DND-41 (cell line): ENCODE results near the gene TMCC2.

ENCODE experiments used
- EZH2 ChIP-seq: IDR thresholded peaks from 3 replicates; pipeline ENCODE4 v1.6.1; 2012; ENCODE audit warnings: borderline replicate concordance, low read depth, mild to moderate bottlenecking, moderate library complexity, low read length, inconsistent platforms; ENCODE audit not compliant: severe bottlenecking
- TF ChIP-seq, protein P1 (sequence below): IDR thresholded peaks from 2 replicates; pipeline ENCODE4 v1.5.1; 2012; ENCODE audit warnings: borderline replicate concordance, low read length, moderate library complexity, mild to moderate bottlenecking; ENCODE audit not compliant: poor library complexity, severe bottlenecking; ENCODE audit errors: extremely low read depth

- TF ChIP-seq, protein P1, sequence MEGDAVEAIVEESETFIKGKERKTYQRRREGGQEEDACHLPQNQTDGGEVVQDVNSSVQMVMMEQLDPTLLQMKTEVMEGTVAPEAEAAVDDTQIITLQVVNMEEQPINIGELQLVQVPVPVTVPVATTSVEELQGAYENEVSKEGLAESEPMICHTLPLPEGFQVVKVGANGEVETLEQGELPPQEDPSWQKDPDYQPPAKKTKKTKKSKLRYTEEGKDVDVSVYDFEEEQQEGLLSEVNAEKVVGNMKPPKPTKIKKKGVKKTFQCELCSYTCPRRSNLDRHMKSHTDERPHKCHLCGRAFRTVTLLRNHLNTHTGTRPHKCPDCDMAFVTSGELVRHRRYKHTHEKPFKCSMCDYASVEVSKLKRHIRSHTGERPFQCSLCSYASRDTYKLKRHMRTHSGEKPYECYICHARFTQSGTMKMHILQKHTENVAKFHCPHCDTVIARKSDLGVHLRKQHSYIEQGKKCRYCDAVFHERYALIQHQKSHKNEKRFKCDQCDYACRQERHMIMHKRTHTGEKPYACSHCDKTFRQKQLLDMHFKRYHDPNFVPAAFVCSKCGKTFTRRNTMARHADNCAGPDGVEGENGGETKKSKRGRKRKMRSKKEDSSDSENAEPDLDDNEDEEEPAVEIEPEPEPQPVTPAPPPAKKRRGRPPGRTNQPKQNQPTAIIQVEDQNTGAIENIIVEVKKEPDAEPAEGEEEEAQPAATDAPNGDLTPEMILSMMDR, result no peak
- TF ChIP-seq EZH2, result no peak
These were observed 2.4 kb downstream of the TMCC2 start for GRCh38 chr1:205229916-205230700.
